ENCODE measurements around the gene CDH22.

CDH22 gene

DNA sequence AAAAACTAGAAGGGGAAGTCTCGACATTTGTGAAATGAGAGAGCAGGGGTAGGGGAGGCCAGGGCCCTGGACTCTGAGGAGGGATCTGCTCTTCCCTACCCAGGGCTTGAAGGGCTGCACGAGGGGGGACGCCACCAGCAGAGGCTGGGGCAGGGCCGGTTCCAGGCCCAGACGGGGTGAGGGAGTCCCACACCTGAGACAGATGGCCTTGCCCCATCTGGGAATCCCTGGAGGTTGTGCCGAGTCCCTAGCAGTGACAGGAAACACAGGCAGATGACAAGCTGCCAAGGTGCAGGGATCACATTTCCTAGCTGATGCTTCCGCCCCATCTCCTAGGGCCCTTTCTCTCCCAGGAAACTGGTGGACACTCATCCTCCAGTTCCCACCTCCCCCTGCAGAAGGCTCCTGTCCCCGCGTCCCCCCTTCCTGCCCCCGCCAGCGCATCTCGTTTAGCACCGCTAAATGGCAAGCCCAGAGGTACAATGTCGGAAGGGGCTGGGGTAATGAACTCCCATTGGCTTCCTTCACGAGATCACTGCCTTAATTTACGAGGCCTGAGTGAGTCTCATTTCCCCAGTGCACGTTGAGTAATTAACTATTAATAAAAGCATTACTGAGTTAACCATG is 35.2 kb upstream of the CDH22 start:
- no peak for DNase-seq

- DNase-seq, result peak; percentile 8
These were observed 34.4 kb upstream of the CDH22 start for GRCh38 chr20:46342451-46343347.

DNA sequence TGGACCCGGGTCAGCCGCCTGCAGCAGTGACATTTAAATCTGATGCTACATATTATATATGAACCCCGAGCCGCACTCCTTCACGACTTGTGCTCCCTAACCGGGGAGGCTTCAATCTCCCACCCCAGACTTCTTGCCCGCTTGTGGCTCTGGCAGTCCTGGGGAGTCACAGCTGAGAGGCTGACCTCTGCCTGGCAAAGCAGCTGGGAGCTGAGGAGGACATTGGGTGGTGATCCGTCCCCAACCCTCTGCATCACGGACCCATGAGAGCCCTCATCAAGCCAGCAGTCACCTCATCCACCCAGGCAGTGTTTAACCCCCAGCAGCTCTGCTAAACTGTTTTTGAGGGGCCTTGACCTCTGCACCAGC is 33.7 kb upstream of the CDH22 start:
- no peak for DNase-seq

GRCh38 chr20:46341074-46342009 is 33.0 kb upstream of the CDH22 start:
- no peak for DNase-seq

- DNase-seq, result no peak
These were observed 30.7 kb upstream of the CDH22 start for GRCh38 chr20:46339037-46339436.

DNA sequence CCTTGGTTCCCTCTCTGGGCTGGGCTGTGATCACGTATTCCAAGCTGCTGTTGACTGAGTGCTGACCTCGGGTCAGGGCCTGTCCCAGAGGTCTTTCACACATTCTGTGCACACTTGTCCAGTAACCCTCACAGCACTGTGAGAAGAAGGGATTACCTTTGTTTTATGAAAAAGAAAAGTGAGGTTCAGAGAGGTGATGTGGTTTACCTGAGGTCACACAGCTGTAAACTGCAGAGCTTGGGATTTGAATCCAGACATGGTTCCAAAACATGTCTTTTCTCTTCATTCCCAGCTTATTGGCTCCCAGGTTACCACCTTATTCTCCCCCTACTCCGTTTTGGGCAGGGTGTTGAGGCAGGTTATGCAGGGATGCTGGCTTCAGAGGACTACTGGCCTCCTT is 28.4 kb upstream of the CDH22 start:
- DNase-seq, result no peak

DNA sequence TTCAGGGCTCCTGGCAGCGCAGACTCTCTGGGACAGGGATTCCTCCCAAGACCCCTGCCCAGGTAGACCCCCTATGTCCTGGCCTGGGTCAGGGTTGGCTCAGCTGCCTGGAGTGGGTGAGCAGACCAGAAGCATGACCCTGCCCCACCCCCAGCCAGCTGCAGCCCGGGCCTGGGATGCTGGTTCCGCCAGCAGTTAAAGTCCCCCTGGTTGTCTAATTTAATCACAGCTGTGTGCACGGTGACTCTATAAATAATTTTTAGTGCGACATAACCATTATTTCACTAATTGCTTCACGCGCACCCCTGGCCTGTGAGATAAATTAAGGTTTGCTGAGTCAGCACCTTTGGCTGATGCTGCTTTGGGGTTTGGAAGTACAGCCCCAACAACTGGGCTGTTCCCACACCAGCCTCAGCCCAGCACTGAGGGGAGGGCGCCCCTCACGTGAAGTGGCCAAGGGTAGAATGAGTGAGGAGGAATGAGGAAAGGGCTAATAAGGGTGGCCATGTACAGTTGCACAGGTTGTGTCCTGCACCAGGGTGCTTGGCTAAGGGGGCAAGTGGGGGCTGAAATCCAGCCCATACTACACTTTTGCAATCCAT is 26.1 kb upstream of the CDH22 start:
- DNase-seq, result no peak

DNA sequence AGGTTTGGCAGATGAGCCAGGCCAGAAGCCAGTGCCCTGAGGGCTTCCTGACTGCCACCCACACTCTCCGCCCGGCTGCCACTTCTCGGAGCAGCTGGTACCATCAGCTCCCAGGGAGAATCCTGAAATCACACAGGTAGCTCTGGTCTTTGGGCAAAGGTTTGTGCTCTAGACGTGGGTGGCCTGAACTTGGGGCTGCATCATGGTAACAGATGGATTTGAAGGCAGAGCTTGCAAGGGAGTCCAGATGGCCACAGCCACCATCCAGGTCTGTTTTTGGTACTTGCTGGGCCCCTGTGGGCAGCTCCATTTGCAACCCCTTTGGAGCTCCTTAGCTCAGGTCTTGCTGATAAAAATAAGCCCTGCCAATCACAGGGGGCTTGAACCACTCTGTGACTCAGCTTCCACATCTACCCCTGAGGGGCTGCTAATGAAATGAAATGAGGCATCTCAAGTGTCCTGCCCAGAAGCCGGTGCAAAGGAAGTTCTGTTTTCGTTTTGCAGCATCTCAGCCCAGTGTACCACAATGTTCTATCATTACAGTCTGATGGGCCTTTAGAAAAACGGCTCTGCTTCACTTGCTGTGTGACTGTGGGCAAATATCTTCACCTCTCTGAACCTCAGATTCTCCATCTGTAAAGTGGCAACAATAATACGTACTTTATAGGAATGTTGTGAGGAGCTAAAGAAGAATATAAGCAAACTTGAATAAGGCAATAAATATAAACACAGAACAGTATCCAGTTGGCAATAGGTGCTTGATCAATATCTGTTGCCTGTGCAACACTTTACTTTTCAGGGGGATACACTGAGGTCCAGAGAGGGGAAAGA is 25.1 kb upstream of the CDH22 start:
- no peak for DNase-seq

DNA sequence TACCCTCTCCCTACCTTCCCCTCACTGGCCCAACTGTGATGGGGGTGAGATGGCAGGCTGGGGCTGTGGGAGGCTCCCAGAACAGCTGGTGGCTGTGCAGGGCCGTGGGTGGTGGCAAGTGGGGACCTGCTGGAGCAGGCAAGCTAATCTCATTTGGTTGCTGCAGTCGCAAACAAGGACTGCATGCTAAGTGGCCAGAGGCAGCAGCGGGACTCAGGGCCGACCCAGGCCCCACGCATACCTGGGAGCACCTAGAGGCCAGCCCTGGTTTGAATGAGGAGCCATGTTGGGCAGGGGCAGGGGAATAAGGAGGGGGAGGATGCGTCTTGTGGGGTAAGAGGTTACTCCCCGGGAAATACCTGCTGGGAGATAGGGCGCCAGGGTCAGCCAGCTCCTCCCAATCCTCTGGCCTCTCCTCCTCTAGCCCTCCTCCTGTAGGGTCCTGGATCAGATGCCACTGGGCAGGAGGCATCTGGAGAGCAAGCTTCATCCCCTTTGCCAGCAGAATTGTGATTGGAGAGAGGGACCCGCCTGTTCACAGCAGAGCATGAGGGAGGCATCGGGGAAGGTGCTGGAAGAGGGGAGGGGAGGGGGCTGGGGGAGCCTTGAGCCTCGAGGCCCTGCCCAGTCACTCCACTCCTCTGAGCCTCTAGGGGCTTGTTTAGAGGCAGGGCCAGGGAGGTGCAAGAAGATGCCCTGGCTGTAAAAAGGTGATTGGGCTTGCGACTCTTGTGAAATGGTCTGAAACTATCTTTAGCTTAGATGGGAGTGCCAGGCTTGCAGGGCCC is 24.3 kb upstream of the CDH22 start:
- no peak for DNase-seq

DNA sequence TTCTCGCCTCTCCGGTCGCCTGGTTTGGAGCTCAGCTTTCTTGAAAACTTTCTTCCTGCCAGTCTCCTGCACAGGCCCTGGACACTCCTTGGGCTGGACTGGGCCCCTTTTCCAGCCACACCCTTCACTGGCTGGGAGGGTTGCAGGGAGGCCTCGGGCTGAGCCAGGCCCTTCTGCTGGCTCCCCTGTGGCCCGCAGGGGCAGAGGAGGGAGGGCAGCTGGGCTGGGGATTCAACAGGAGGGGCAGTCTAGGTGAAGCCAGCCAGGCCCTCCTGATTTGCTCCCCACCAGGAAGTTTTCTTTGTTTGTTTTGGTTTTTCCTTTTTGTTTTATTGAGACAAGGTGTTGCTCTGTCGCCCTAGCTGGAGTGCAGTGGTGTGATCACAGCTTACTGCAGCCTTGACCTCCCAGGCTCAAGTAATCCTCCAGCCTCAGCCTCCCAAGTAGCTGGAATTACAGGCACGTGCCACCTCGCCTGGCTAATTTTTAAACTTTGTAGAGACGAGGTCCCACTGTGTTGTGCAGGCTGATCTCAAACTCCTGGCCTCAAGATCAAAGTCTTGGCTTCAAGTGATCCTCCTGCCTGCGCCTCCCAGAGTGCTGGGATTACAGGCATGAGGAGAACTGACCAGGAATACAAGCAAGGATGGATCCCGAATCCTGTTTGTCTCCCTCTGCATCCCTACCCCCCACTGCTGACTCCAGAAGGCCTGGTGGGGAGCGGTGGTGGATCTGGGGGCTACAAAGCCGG is 23.5 kb upstream of the CDH22 start:
- DNase-seq, result no peak

- DNase-seq, result no peak
These were observed 22.6 kb upstream of the CDH22 start for GRCh38 chr20:46330831-46331371.

DNA sequence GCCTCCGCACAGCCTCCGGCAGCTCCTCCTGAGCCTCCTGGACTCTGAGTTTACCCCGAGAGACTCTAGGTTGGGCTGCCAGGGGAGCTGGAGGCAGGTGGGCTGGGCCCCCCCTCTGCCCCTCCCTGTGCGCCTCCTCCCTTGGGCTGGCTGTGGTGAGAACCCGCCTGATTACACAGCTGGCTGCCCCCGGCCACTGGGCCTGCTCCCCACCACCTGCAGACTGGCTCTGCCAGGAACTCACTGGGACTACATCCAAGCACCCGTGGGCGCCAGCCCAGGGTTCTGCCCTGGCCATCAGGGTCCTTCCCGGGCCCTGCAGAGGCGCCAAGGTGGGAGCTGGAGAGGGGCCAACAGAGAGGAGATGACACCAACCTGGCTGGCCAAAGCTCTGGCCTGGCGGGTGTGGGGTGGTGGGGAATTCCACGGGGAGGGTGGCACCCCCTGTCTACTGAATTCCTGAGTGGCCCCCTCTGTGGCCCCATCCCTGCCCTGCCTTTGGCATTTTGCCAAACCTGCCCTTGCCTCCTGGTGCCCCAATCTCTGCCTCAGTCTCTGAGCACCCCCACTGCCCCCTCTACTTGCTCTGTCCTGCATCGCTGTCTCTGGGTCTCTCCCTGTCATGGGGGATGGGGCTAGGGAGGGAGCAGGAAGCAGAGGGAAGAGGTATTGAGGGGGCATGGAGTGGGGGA is 21.9 kb upstream of the CDH22 start:
- DNase-seq, result no peak

DNA sequence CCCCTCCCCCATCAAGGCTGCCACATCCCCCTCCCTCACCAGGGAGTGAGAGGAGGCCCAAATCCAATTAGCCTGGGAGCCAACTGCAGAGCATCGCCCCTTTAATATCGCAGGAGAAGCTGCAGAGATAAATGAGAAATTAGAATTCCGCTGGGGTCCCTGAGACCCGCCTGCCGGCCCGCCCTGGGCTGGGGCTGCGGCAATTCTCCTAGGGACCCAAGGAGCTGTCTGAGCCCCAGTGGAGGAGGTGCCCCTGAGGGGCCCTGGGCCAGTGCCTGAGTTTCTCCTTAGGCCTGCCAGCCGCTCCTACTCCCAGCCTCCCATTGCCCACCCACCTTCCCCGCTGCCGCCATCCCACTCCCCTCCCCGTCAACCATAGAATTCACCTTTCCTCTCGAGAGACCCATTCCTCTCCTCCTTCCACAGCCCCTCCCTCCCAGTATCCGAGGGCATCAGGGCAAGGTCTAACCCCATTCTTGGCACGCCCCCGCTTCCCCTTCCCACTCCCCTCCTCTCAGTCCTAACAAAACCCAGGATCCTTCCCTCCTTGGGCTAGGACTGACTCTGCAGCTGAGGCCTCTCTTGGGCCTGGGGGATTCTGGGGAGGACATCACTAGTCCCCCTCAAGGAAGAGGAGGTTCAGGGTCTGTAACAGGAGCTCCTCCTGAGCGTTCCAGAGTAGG is 20.0 kb upstream of the CDH22 start:
- no peak for DNase-seq

DNA sequence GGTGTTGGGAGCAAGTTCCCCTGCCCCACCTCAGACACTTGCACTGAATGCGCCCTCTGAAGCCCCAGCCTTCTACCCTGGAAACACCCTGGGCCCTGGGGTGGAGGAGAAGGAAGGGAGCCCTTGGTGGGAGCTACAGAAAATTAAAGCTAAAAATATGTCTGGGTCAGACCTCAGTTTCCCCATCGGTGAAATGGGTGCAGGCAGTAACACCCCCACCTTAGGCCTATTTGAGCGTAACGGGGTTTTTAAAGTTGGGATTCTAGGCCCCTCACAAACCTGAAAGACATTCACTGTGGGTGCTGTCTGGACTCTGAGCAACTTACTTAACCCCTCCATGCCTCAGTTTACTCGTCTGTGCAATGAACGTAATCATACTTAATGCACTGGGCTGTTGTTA is 19.3 kb upstream of the CDH22 start:
- no peak for DNase-seq

DNA sequence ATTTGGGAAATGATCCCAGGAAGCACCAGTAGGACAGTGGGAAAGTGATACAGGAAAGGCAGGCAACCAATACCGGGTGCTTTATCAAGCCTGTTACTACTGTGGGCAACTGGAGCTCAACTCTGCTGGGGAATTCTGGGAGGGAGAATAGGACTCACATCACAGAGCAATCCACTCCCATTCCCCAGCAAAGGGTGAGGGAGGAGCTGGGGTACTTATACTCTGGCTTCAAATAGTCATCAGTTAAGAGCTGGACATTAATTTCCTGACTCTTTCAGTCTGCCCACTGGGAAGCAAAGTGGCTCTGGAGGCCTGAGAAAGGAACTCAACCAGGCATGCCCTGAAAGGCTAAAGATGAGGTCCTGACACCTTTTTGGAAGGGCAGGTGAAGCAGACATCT is 17.5 kb upstream of the CDH22 start:
- no peak for DNase-seq

DNA sequence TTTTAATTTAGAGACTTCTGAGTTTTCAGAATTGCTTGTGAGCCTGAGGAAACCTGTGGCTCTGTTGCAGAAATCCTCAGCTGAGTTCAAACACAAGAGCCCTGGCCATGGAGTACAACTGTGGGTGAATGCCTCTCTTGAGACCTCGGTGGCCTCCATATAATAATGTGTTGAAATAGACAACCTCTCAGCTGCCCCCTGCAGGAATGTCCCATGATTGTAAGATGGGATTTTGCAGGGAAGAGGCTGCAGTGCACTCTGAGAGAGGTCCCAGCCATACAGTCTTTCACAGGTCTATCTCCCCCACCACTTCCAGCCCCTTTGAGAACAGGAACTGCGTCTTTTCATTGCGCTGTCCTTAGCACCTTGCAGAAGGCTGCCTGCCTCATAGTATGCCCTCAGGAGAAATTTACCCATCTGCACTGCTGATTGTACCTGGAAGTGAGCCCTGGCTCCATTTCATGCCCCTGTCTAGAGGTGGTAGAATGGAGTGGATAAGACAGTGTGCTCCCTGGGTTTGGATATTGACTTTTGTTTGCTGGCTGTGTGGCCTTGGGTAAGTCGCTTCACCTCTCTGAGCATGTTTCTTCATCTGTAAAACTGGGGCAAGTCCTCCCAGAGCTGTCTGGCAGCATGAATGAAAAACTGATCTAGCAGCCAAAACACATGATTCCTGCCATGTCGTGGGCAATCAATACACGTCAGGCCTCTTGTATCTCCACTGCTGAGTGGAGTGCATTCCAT is 16.8 kb upstream of the CDH22 start:
- DNase-seq, result peak; percentile 58

DNA sequence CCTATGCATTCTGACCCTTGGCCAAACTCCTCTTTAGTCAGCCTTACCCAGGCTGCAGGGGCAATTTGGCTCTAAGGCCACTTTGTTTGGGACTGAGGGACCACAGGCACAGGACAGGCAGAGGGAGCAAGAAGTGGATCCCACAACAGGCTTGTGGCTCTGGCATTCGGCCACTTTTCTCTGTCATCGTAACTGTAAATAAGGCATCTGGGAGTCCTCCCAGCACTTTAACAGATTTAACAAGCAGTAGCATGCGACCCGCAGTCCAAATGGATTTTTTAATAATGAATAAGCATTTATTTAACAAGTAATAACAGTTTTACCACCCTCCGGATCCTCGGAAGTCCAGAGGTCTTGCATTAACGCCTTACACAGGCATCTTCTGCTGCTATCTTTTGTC is 16.1 kb upstream of the CDH22 start:
- DNase-seq, result no peak

DNA sequence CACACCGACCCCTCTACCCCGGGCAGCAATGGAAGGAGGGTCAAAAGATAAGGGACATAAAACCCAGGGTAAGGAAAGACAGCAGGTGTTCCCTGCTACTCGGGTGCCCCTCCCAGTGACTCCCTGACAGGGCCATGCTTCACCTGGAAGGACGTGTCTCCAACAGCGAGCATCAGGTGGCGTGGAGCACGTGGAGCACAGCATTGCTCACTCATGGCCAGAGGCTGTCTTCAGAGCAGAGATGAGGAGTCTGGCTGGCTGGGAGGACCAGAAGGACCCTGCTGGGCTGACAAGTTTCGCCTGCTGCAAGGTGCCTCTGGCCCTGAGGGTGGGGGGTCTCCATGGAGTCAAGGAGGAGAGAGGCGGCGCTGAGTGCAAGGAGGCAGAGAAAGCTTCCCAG is 15.3 kb upstream of the CDH22 start:
- no peak for DNase-seq

All from OCI-M1 (cell line).